ENCODE data around the gene IFT20. TPM values are rescaled to one million over a fixed set of nuclear protein-coding genes. Genes with fewer than 3 reads are reported as not detected.
A peak's percentile ranks its signal among the peaks of the same experiment; 100 is the strongest.

IFT20 gene
- total and polyA plus RNA-seq, 2 of the 13 experiments (the other 11 are each of a cell fraction or from before 2014, with no cell fraction given), result 28.0 to 37.8 TPM

DNA sequence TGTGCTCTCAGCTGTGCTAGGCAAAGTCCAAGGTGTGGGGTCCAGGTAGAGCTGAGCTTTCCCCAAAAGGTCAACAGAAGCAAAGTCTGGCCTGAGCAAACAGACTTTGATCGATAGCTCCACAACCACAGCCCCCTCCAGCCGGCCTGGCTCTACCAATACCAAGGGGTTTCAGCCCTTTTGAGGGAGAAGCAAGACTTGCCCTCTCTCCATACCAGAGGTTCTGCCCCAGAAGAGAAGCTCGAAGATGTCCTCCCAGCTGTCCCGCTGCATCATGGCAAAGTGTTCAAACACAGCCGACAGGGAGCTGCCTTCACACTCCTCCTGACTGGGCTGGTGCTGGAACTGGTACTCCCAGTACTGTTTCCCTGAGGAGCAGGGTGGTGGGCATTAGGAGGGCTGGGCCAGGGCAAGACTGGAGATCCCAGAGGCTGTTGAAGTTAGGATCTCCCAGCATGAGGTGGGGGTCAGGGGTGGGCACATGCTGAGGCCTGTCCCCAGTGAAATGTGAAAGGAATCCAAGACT, 33.1 kb upstream of the IFT20 start (continued):
- TF ChIP-seq, protein P1, sequence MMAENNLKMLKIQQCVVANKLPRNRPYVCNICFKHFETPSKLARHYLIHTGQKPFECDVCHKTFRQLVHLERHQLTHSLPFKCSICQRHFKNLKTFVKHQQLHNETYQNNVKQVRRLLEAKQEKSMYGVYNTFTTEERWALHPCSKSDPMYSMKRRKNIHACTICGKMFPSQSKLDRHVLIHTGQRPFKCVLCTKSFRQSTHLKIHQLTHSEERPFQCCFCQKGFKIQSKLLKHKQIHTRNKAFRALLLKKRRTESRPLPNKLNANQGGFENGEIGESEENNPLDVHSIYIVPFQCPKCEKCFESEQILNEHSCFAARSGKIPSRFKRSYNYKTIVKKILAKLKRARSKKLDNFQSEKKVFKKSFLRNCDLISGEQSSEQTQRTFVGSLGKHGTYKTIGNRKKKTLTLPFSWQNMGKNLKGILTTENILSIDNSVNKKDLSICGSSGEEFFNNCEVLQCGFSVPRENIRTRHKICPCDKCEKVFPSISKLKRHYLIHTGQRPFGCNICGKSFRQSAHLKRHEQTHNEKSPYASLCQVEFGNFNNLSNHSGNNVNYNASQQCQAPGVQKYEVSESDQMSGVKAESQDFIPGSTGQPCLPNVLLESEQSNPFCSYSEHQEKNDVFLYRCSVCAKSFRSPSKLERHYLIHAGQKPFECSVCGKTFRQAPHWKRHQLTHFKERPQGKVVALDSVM (CRISPR knock-in tag; IDR thresholded peaks at IDR 0.05), result no peak
- TF ChIP-seq NCOA2 (CRISPR knock-in tag; IDR thresholded peaks at IDR 0.05) (peak; percentile 91), RBFOX2 (IDR thresholded peaks at IDR 0.05; ENCODE audit: low read depth, low read length) (no peak), TEAD3 (CRISPR knock-in tag; optimal IDR thresholded peaks at IDR 0.05; ENCODE audit: borderline replicate concordance) (peak; percentile 79), HNRNPLL (IDR thresholded peaks at IDR 0.05; ENCODE audit: low read depth, low read length, poor library complexity, severe bottlenecking) (no peak), ZNF781 (CRISPR knock-in tag; IDR thresholded peaks at IDR 0.05; ENCODE audit: borderline replicate concordance, not compliant biosample characterization) (peak; percentile 45), TRIM24 (CRISPR knock-in tag; IDR thresholded peaks at IDR 0.05) (no peak), RBM22 (optimal IDR thresholded peaks at IDR 0.05; ENCODE audit: low read length) (peak; percentile 74), BORCS8-MEF2B (CRISPR knock-in tag; IDR thresholded peaks at IDR 0.05) (no peak; the same call in 1 of the 2 replicates), ZNF251 (CRISPR knock-in tag; IDR thresholded peaks at IDR 0.05) (no peak), AGO2 (optimal IDR thresholded peaks at IDR 0.05; ENCODE audit: low read depth, low read length) (no peak), HOXA9 (CRISPR knock-in tag; IDR thresholded peaks at IDR 0.05; ENCODE audit: borderline replicate concordance) (no peak), STAG1 (CRISPR knock-in tag; IDR thresholded peaks at IDR 0.05) (peak; percentile 33; the same call in 1 of the 2 replicates), TEF (CRISPR knock-in tag; IDR thresholded peaks at IDR 0.05) (no peak), CEBPB (IDR thresholded peaks at IDR 0.05; ENCODE audit: borderline replicate concordance, low read depth, low read length) (no peak)
- TF ChIP-seq, protein P2, sequence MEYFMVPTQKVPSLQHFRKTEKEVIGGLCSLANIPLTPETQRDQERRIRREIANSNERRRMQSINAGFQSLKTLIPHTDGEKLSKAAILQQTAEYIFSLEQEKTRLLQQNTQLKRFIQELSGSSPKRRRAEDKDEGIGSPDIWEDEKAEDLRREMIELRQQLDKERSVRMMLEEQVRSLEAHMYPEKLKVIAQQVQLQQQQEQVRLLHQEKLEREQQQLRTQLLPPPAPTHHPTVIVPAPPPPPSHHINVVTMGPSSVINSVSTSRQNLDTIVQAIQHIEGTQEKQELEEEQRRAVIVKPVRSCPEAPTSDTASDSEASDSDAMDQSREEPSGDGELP (IDR thresholded peaks at IDR 0.05; ENCODE audit: borderline replicate concordance, low read depth), result peak; percentile 99
- TF ChIP-seq, protein P3, sequence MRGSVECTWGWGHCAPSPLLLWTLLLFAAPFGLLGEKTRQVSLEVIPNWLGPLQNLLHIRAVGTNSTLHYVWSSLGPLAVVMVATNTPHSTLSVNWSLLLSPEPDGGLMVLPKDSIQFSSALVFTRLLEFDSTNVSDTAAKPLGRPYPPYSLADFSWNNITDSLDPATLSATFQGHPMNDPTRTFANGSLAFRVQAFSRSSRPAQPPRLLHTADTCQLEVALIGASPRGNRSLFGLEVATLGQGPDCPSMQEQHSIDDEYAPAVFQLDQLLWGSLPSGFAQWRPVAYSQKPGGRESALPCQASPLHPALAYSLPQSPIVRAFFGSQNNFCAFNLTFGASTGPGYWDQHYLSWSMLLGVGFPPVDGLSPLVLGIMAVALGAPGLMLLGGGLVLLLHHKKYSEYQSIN (CRISPR knock-in tag; IDR thresholded peaks at IDR 0.05; ENCODE audit: borderline replicate concordance), result no peak
- TF ChIP-seq, protein P4, sequence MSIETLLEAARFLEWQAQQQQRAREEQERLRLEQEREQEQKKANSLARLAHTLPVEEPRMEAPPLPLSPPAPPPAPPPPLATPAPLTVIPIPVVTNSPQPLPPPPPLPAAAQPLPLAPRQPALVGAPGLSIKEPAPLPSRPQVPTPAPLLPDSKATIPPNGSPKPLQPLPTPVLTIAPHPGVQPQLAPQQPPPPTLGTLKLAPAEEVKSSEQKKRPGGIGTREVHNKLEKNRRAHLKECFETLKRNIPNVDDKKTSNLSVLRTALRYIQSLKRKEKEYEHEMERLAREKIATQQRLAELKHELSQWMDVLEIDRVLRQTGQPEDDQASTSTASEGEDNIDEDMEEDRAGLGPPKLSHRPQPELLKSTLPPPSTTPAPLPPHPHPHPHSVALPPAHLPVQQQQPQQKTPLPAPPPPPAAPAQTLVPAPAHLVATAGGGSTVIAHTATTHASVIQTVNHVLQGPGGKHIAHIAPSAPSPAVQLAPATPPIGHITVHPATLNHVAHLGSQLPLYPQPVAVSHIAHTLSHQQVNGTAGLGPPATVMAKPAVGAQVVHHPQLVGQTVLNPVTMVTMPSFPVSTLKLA (IDR thresholded peaks at IDR 0.05), result no peak
- TF ChIP-seq, protein P5, sequence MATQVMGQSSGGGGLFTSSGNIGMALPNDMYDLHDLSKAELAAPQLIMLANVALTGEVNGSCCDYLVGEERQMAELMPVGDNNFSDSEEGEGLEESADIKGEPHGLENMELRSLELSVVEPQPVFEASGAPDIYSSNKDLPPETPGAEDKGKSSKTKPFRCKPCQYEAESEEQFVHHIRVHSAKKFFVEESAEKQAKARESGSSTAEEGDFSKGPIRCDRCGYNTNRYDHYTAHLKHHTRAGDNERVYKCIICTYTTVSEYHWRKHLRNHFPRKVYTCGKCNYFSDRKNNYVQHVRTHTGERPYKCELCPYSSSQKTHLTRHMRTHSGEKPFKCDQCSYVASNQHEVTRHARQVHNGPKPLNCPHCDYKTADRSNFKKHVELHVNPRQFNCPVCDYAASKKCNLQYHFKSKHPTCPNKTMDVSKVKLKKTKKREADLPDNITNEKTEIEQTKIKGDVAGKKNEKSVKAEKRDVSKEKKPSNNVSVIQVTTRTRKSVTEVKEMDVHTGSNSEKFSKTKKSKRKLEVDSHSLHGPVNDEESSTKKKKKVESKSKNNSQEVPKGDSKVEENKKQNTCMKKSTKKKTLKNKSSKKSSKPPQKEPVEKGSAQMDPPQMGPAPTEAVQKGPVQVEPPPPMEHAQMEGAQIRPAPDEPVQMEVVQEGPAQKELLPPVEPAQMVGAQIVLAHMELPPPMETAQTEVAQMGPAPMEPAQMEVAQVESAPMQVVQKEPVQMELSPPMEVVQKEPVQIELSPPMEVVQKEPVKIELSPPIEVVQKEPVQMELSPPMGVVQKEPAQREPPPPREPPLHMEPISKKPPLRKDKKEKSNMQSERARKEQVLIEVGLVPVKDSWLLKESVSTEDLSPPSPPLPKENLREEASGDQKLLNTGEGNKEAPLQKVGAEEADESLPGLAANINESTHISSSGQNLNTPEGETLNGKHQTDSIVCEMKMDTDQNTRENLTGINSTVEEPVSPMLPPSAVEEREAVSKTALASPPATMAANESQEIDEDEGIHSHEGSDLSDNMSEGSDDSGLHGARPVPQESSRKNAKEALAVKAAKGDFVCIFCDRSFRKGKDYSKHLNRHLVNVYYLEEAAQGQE (IDR thresholded peaks at IDR 0.05; ENCODE audit: borderline replicate concordance in 1 of 2, low read depth in 1 of 2, low read length in 2 of 2), result peak in 1 of 2 experiments; percentile 54; a peak in 2 of 4 replicates

All from HepG2 (cell line).